Memory B cell (primary cell): ENCODE results near the gene ACOT2.

Source experiments
- ATAC-seq: fragments of 150-1000 bp; cut with Tn5 transposase; 2 replicates; pipeline ENCODE4 v1.10.0; 2021; ENCODE audit warnings: low read depth, mild to moderate bottlenecking, moderate library complexity
- DNase-seq, 2 donors: peaks; one replicate each; pipeline ENCODE4 v3.0.0; 2022; ENCODE audit warnings: low spot score in 2 of 2
- H3K27ac Mint-ChIP-seq: one replicate; pipeline ENCODE4 v1.8.0; 2022; ENCODE audit warnings: mild to moderate bottlenecking, moderate library complexity, mixed read lengths
- H3K27me3 Mint-ChIP-seq: one replicate; pipeline ENCODE4 v1.8.0; 2022; ENCODE audit warnings: mixed read lengths
- H3K36me3 Mint-ChIP-seq: one replicate; pipeline ENCODE4 v1.8.0; 2022; ENCODE audit warnings: mild to moderate bottlenecking, mixed read lengths
- H3K4me1 Mint-ChIP-seq: one replicate; pipeline ENCODE4 v1.8.0; 2022; ENCODE audit warnings: mixed read lengths
- H3K4me3 Mint-ChIP-seq: one replicate; pipeline ENCODE4 v1.8.0; 2022; ENCODE audit warnings: mild to moderate bottlenecking, moderate library complexity, mixed read lengths
- H3K9me3 Mint-ChIP-seq: one replicate; pipeline ENCODE4 v1.8.0; 2022; ENCODE audit warnings: mixed read lengths

Gene ACOT2

DNA sequence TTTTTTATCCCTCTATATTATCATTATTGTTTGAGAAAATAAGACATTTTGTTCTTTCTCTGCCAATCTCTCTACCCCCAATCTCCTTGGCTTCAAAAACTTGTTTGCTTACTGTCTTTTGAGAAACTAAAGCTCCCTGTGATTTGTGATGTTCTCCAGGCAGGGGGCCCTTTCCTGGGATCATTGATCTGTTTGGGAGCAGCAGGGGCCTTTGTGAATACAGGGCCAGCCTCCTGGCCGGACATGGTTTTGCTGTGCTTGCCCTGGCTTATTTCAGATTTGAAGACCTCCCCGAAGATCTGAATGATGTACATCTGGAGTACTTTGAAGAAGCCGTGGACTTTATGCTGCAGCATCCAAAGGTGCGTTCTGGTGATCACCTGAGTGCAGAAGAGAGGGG lies 47.8 kb downstream of the ACOT2 start:
- Mint-ChIP-seq H3K4me1 (no peaks in the 10 kb centered on the region), H3K36me3 (no peaks in the 10 kb centered on the region), H3K27ac (no peak overlapping the region), H3K4me3 (no peak overlapping the region), H3K27me3 (no peaks in the 10 kb centered on the region), H3K9me3 (no peaks in the 10 kb centered on the region)
- DNase-seq (no peak), ATAC-seq (no peak)

DNA sequence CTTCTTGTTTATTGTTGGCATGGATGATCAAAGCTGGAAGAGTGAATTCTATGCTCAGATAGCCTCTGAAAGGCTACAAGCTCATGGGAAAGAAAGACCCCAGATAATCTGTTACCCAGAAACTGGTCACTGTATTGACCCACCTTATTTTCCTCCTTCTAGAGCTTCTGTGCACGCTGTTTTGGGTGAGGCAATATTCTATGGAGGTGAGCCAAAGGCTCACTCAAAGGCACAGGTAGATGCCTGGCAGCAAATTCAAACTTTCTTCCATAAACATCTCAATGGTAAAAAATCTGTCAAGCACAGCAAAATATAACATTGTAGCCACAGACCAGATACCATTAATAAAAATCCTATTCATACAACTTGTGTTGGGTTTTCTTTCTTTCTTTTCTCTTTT lies 50.5 kb downstream of the ACOT2 start:
- no peaks in the 10 kb centered on the region for H3K27me3 Mint-ChIP-seq
- ATAC-seq: no peak

DNA sequence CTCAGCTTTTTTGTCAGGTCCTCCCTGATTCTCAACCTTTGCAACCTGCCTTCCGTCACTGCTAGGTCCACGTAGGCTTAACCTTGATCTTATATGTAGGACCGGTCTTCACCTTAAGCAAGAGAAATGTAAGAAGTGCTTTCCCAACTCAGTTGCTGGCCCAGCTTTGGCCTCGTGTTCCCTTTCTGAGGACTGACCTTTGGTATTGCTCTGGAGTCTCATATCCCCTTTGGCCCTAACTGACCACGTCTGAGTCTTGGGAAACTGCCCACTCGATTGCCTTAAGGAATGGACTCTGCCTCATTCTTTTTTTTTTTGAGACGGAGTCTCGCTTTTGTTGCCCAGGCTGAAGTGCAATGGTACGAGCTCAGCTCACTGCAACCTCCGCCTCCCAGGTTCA lies 51.3 kb downstream of the ACOT2 start:
- Mint-ChIP-seq H3K4me3 (no peak overlapping the region), H3K27ac (no peak overlapping the region)

More for the DNA sequence above, 50.5 kb downstream of the ACOT2 start:
- Mint-ChIP-seq H3K36me3 (no peaks in the 10 kb centered on the region), H3K9me3 (no peaks in the 10 kb centered on the region), H3K27ac (no peak overlapping the region), H3K4me1 (no peaks in the 10 kb centered on the region), H3K4me3 (no peak overlapping the region)
- DNase-seq: no peak

DNA sequence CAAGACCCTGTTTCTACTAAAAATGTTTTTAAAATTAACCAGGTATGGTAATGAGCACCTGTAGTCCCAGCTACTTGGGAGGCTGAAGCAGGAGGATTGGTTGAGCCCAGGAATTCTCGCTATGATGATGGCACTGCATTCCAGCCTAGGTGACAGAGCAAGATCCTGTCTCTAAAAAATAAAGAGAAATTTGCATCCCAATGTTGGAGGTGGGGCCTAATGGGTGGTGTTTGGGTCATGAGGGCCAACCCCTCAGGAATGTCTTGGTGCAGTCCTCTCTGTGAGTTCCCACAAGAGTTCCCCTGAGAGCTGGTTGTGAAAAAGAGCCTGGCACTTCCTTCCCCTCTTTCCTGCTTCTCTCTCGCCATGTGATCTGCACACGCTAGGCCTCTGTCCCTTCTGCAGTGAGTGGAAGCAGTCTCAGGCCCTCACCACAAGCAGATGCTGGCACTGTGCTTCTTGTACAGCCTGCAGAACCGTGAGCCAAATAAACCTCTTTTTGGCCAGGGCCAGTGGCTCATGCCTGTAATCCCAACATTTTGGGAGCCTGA lies 54.6 kb downstream of the ACOT2 start:
- Mint-ChIP-seq H3K4me3 (no peak overlapping the region), H3K27me3 (no peaks in the 10 kb centered on the region), H3K9me3 (no peaks in the 10 kb centered on the region), H3K4me1 (no peaks in the 10 kb centered on the region), H3K27ac (no peak overlapping the region), H3K36me3 (no peaks in the 10 kb centered on the region)
- no peak for ATAC-seq
- no peak for DNase-seq

More for the DNA sequence above, 51.3 kb downstream of the ACOT2 start:
- no peak for ATAC-seq
- H3K4me1 Mint-ChIP-seq: no peaks in the 10 kb centered on the region
- H3K36me3 Mint-ChIP-seq: no peaks in the 10 kb centered on the region
- no peaks in the 10 kb centered on the region for H3K9me3 Mint-ChIP-seq
- no peaks in the 10 kb centered on the region for H3K27me3 Mint-ChIP-seq
- DNase-seq: no peak
